GM19025 (cell line): ENCODE data around the gene FLOT1.
"Not testable (repeated sequence)": the region's sequence is repeated elsewhere in the genome, so short reads cannot be mapped to it uniquely, and the experiment has no call there.

Experiments
- ATAC-seq: cut with Tn5 transposase; IDR thresholded peaks from one replicate; pipeline ENCODE4 v1.9.1; 2021; ENCODE audit warnings: mild to moderate bottlenecking, low read depth, moderate library complexity; ENCODE audit not compliant: unreplicated experiment

FLOT1 gene

GRCh38 chr6:30723843-30724741 lies 18.4 kb downstream of the FLOT1 start:
- not testable (repeated sequence) for ATAC-seq

GRCh38 chr6:30723159-30723842 lies 19.2 kb downstream of the FLOT1 start:
- not testable (repeated sequence) for ATAC-seq

- no peak for ATAC-seq
Measured at GRCh38 chr6:30722280-30723112, 20.0 kb downstream of the FLOT1 start.

- ATAC-seq = not testable (repeated sequence)
Measured at GRCh38 chr6:30722025-30722279, 20.5 kb downstream of the FLOT1 start.

- peak; percentile 20 for ATAC-seq
Measured at GRCh38 chr6:30721198-30722024, 21.1 kb downstream of the FLOT1 start.

GRCh38 chr6:30720738-30721197 lies 21.7 kb downstream of the FLOT1 start:
- ATAC-seq = no peak

- peak; percentile 36 for ATAC-seq
Measured at GRCh38 chr6:30719791-30720737, 22.4 kb downstream of the FLOT1 start, which contains the start of gene TUBB. TSS of gene TUBB (plus strand) at chr6:30720352. CDS start at chr6:30720507, 155 bp downstream.

- ATAC-seq = no peak
Measured at GRCh38 chr6:30719356-30719755, 23.1 kb downstream of the FLOT1 start.

- ATAC-seq = not testable (repeated sequence)
Measured at GRCh38 chr6:30717845-30718720, 24.4 kb downstream of the FLOT1 start.

GRCh38 chr6:30717129-30717844 lies 25.2 kb downstream of the FLOT1 start, which contains the start of gene MDC1:
TSS of gene MDC1 (minus strand) at chr6:30717281. CDS start at chr6:30715175, 2,106 bp downstream.
- peak; percentile 68 for ATAC-seq

GRCh38 chr6:30716879-30717128 lies 25.7 kb downstream of the FLOT1 start:
- no peak for ATAC-seq

GRCh38 chr6:30714263-30714662 lies 28.2 kb downstream of the FLOT1 start:
- no peak for ATAC-seq

GRCh38 chr6:30712441-30712945 lies 30.0 kb downstream of the FLOT1 start:
- ATAC-seq = no peak

- no peak for ATAC-seq
Measured at GRCh38 chr6:30711758-30712380, 30.6 kb downstream of the FLOT1 start.

GRCh38 chr6:30709101-30709868 lies 33.2 kb downstream of the FLOT1 start:
- ATAC-seq = no peak

GRCh38 chr6:30707281-30707850 lies 35.1 kb downstream of the FLOT1 start:
- ATAC-seq = no peak
